Vagina (tissue), 2 donors: ENCODE data around the gene KIAA0513.

Source experiments
- CTCF ChIP-seq, 3 experiments: fragments of 450-650 bp in 2 of 3; fragments of 200-600 bp in 1 of 3; sonication (generic) in 1 of 3; IDR thresholded peaks; one replicate each; pipeline ENCODE4 v1.5.1; 2017 to 2019; ENCODE audit warnings: antibody characterized with exemption in 3 of 3, mild to moderate bottlenecking in 2 of 3, moderate library complexity in 2 of 3
- POLR2A ChIP-seq, 2 donors: fragments of 450-650 bp; IDR thresholded peaks; one replicate each; pipeline ENCODE4 v1.6.1; 2017; ENCODE audit warnings: antibody characterized with exemption in 2 of 2, mild to moderate bottlenecking in 2 of 2, moderate library complexity in 2 of 2

DNA sequence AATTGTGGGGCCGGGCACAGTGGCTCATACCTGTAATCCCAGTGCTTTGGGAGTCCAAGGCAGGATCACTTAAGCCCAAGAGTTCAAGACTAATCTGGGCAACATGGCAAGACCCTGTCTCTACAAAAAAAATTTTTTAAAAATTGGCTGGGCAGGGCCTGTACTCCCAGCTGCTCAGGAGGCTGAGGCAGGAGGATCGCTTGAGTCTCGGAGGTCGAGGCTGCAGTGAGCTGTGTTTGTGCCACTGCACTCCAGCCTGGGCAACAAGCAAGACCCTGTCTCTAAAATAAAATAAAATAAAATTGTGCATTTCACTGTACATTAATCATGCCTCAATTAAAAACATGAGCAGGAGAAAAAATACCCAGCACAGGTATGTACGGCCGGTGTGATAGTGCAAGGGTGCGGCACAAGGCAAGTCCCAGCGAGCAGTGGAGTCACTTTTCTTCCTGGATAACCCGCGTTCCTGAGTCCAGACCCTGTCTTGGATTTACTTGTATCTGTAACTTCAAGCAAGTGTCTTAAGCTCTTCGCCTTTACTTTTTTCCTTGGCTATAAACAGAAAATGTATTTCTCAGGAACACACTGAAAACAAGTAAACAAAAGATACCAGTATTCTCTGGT, 27.6 kb upstream of the KIAA0513 start:
- TF ChIP-seq POLR2A (IDR thresholded peaks at IDR 0.05) (no peak), CTCF (IDR thresholded peaks at IDR 0.05) (no peak)
